TTC549 (cell line): ENCODE results near the gene RPS6KA4.

ENCODE experiments used
- FAIRE-seq: peaks from 2 replicates; lab custom pipeline; 2012; peaks lifted over from hg19 to GRCh38; lab: Jason Lieb, UNC

The RPS6KA4 gene

DNA sequence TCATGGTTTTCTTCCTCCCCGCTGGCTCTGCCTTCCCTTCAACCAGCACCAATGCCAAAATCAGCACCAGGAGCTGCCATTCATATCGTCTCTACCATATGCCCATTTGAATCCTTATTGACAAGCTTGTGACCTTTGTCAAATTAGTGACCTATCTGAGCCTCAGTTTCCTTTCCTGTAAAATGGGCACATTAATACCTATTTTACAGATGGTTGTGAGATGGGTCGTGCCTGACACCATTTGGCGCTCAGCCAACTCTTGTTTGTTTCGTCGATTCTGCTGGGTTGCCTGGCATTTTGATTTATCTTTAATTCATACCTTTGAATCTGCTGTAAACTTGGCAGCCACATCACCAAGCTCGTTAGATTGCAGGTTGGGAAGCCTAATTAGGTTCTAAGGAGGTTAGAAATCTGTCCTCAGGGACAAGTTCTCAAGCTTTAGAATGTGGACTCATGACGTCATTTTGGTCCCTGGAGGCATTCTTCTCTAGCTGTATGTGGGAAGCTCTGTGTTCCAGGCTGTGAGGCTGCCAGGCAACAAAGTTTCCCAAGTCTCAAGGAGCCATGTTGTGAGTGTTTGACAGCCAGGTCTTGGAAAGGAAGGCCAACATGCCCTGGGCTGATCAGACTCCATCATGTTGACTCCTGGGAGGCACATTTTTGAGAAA lies 61.0 kb downstream of the RPS6KA4 start:
- no peak for FAIRE-seq
